ENCODE data around the gene SSTR5. TPM values are rescaled to one million over a fixed set of nuclear protein-coding genes. Genes with fewer than 3 reads are reported as not detected.
"Not testable (repeated sequence)": the region's sequence is repeated elsewhere in the genome, so short reads cannot be mapped to it uniquely, and the experiment has no call there.

Gene SSTR5
- total RNA-seq, 1 donor from 2014 or later = not detected

DNA sequence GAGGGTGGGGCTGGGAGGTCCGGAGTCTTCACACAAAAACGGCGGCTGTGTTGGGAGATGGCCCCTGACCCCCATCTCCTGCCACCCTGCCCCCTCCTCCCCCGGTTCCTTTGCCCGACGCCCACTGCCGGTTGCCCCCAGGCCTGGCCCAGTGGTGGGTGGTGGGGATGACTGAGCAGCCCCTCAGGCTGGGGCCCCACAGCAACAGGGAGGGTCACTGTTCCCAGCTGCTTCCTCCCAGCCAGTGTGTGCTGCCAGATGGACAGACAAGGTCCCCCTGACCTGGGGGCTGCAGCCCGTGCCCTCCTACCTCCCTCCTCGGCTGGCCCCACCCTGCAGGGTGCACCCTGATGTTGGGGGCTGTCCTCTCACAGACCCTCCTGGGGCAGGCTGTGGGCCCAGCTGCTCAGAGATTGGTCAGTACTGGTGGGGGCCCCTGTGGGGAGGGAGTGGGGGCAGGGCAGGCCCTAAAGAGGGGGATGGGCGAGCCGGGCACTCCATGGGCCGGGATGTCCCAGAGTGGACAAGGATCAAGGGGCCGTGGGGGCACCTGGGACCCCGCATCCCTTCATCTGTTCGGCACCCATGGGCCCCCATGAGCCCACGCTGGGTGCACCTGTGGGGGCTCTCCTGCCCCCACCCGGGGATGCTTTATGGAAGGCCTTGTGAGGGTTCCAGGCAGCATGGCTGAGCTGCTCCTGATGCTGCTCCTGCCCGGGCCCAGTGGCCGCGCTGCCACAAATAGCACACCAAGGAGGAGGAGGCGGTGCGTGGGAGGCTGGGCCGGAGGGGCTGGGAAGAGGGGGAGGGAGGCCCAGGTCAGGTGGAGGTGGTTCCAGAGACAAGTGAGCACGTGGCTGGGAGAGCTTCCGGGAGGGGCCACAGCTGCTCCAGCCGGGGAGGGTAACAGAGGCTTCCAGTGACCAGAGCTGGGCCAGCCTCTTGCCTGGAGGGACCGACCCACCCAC lies 18.4 kb downstream of the SSTR5 start:
- intact Hi-C loops (cut with micrococcal nuclease) = no loop called here
- Mint-ChIP-seq H3K4me1 (no peaks in the 10 kb centered on the region), H3K9me3 (no peaks in the 10 kb centered on the region), H3K4me3 (no peak overlapping the region), H3K27ac (no peak overlapping the region), H3K36me3 (ENCODE audit: low read depth) (no peaks in the 10 kb centered on the region), H3K27me3 (no peaks in the 10 kb centered on the region)
- DNase-seq = no peak

- no peaks in the 10 kb centered on the region for H3K4me1 Mint-ChIP-seq
- H3K9me3 Mint-ChIP-seq = no peaks in the 10 kb centered on the region
- no peaks in the 10 kb centered on the region for H3K36me3 Mint-ChIP-seq (ENCODE audit: low read depth)
- DNase-seq = no peak
- no peak overlapping the region for H3K4me3 Mint-ChIP-seq
- no peaks in the 10 kb centered on the region for H3K27me3 Mint-ChIP-seq
- no peak overlapping the region for H3K27ac Mint-ChIP-seq
- intact Hi-C loops (cut with micrococcal nuclease) = no loop called here
Observed at GRCh38 chr16:1091992-1092552, 19.5 kb downstream of the SSTR5 start.

GRCh38 chr16:1092685-1093283 lies 20.2 kb downstream of the SSTR5 start:
- intact Hi-C loops (cut with micrococcal nuclease); H3K4me1 Mint-ChIP-seq; H3K36me3 Mint-ChIP-seq (ENCODE audit: low read depth); H3K4me3 Mint-ChIP-seq; H3K9me3 Mint-ChIP-seq; DNase-seq; H3K27me3 Mint-ChIP-seq; H3K27ac Mint-ChIP-seq: not testable (repeated sequence)

DNA sequence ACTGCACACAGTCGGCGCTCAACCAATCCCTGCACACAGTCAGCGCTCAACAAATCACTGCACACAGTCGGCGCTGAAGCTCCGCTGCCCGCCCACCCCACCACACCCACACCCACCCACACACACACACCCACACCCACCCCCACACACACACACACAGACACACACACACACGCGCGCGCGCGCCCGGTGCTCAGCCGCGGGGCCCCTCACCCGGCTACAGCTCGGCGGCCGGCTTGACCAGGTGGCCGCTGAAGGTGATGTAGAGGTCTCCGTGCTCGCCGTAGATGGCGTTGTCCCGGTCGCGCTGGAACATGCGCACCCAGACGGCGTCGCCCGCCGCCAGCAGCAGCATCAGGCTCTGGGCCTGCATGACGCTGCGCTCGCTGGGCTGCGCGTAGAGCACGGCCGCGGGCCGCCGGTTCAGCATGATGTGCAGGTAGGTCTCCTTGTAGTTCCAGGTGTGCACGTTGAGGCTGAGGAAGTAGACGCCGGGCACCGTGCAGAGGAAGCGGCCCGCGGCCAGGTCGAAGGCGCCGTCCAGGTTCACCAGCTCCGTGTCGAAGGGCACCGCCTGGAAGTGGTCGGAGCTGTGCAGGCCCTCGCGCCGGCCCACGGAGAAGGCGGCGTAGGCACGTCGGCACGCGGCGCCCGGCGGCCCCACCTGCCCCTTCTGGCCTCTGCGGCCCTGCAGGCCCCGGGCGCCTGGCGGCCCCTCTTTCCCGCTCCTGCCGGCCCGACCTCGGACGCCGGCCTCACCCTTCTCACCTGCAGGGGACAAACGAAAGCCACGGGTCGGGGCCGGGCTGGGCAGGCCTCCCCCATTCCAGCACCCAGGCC lies 21.0 kb downstream of the SSTR5 start:
- no peaks in the 10 kb centered on the region for H3K4me1 Mint-ChIP-seq
- H3K36me3 Mint-ChIP-seq (ENCODE audit: low read depth) = no peaks in the 10 kb centered on the region
- H3K9me3 Mint-ChIP-seq = no peaks in the 10 kb centered on the region
- no peak overlapping the region for H3K4me3 Mint-ChIP-seq
- DNase-seq = no peak
- H3K27ac Mint-ChIP-seq = no peak overlapping the region
- intact Hi-C loops (cut with micrococcal nuclease) = no loop called here
- no peaks in the 10 kb centered on the region for H3K27me3 Mint-ChIP-seq

- Mint-ChIP-seq H3K27me3 (no peaks in the 10 kb centered on the region), H3K4me3 (no peak overlapping the region), H3K9me3 (no peaks in the 10 kb centered on the region), H3K36me3 (ENCODE audit: low read depth) (no peaks in the 10 kb centered on the region), H3K27ac (no peak overlapping the region), H3K4me1 (no peaks in the 10 kb centered on the region)
- DNase-seq = no peak
- intact Hi-C loops (cut with micrococcal nuclease) = no loop called here
Observed at GRCh38 chr16:1094124-1094479, 21.6 kb downstream of the SSTR5 start.

- H3K4me1 Mint-ChIP-seq = no peaks in the 10 kb centered on the region
- DNase-seq = no peak
- no peaks in the 10 kb centered on the region for H3K9me3 Mint-ChIP-seq
- H3K27me3 Mint-ChIP-seq = no peaks in the 10 kb centered on the region
- H3K36me3 Mint-ChIP-seq (ENCODE audit: low read depth) = no peaks in the 10 kb centered on the region
- no peak overlapping the region for H3K4me3 Mint-ChIP-seq
- intact Hi-C loops (cut with micrococcal nuclease) = no loop called here
- H3K27ac Mint-ChIP-seq = no peak overlapping the region
Observed at GRCh38 chr16:1094601-1095449, 22.3 kb downstream of the SSTR5 start.

DNA sequence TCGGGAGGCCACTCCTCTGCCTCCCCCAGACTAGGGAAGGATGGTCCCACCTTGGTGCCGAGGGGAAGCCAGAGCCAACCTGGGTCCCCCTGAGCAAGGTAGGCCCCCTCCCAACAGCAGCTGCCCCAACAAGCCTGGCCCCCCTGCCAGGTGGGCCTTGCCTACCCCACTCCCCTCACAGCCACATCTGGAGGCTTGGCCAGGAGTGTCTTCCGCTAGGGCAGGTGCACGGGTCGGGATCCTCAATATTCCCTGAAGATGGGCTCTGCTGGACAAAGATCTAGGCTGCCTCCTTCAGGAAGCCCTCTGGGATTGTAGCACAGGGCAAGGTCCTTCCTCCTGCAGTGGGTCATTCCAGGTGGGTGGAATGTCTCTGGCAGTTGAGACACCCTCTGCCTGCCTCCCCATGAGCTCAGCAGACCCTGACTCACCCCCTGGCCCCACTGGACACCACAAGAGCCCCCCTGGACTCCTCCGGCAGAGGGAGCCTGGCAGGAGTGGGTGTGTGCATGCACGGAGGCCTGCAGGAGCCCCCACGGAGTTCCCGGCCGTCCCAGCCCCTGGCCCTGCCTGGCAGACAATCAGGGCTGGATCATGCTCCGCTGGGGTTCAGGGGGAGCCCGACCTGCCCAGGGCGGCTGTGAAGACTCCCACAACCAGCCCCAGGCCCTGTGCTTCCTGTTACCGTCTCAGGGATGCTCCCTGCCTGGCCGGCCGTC lies 23.1 kb downstream of the SSTR5 start:
- intact Hi-C loops (cut with micrococcal nuclease) = no loop called here
- Mint-ChIP-seq H3K36me3 (ENCODE audit: low read depth) (no peaks in the 10 kb centered on the region), H3K27ac (no peak overlapping the region), H3K9me3 (no peaks in the 10 kb centered on the region), H3K4me3 (no peak overlapping the region), H3K27me3 (no peaks in the 10 kb centered on the region), H3K4me1 (no peaks in the 10 kb centered on the region)
- DNase-seq = no peak

DNA sequence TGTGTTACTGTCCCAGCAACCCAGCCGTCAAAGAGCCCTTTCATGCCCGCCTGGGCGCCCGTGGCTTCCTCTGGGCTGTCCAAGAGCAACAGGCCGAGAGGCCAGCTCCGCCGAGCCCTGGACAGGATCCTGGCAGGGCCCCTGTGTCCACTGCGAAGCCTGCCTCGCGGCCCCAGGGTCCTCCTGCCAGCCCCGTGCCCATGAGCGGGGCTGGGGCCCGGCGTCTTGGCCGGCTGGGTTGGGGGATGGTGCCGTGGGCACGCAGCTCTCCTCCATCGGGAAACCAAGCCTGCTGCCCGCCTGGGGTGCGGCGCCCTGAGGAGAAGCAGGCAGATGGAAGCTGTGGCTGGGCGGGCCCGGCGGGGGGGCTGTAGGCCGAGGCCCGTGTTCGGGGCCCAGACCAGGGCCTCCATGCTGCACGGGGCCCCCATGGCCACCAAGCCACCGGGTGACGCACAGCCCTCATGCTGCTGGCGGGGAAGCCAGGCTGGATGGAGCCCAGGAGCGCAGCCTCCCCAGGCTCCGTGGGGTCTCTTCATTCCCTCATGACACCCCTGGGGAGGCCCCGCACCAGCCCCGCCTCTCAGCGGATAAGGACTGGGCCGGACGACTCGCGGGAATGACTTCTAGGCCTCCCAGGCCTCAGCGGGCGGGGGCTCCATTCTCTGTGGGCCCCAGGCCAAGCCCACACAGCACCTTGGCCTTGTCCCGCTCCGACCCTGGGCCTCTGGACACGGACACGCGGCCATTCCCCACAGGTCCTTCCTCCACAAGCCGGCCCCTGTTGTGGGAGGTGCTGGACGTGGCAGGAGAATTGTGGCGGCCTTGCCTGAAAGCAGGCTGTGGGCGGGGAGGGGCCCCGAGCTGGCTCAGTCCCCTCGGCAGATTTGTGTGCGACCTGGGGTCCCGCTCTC lies 23.9 kb downstream of the SSTR5 start, which contains the start of gene C1QTNF8:
TSS of gene C1QTNF8 (minus strand) at position 76 of the 914 bp plus-strand sequence. CDS start 1,322 bp downstream, outside the sequence.
- no peaks in the 10 kb centered on the region for H3K4me1 Mint-ChIP-seq
- no peaks in the 10 kb centered on the region for H3K9me3 Mint-ChIP-seq
- intact Hi-C loops (cut with micrococcal nuclease) = no loop called here
- H3K27ac Mint-ChIP-seq = no peak within 1 kb of the TSS
- no peak for DNase-seq
- H3K27me3 Mint-ChIP-seq = no peaks in the 10 kb centered on the region
- H3K4me3 Mint-ChIP-seq = no peak within 1 kb of the TSS
- H3K36me3 Mint-ChIP-seq (ENCODE audit: low read depth) = no peaks in the 10 kb centered on the region

GRCh38 chr16:1097156-1097555 lies 24.6 kb downstream of the SSTR5 start:
- H3K4me3 Mint-ChIP-seq = no peak overlapping the region
- H3K9me3 Mint-ChIP-seq = no peaks in the 10 kb centered on the region
- H3K4me1 Mint-ChIP-seq = no peaks in the 10 kb centered on the region
- intact Hi-C loops (cut with micrococcal nuclease) = no loop called here
- H3K36me3 Mint-ChIP-seq (ENCODE audit: low read depth) = no peaks in the 10 kb centered on the region
- no peaks in the 10 kb centered on the region for H3K27me3 Mint-ChIP-seq
- no peak for DNase-seq
- H3K27ac Mint-ChIP-seq = no peak overlapping the region

DNA sequence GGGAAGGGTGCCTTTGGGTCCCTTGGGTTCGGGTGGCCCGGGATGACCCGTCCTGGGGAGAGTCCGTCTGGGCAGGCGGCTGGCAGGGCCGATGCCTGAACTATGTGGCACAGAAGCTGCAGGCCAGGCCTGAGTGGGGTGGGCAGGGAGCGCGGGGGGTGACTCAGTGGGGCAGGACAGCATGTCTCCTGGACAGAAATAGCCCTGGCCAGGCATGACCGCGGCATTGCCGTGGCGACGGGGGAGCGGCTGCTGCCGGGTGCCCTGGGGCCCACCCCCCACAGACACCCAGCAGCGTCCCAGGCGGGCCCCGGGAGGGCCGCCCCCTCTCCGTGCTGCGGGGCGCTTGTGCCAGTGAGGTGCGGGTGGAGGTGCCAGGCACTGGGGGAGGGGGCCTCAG lies 25.3 kb downstream of the SSTR5 start:
- DNase-seq = no peak
- H3K4me3 Mint-ChIP-seq = no peak overlapping the region
- no peaks in the 10 kb centered on the region for H3K4me1 Mint-ChIP-seq
- intact Hi-C loops (cut with micrococcal nuclease) = no loop called here
- no peaks in the 10 kb centered on the region for H3K27me3 Mint-ChIP-seq
- no peaks in the 10 kb centered on the region for H3K9me3 Mint-ChIP-seq
- no peak overlapping the region for H3K27ac Mint-ChIP-seq
- no peaks in the 10 kb centered on the region for H3K36me3 Mint-ChIP-seq (ENCODE audit: low read depth)

- Mint-ChIP-seq H3K36me3 (ENCODE audit: low read depth) (no peaks in the 10 kb centered on the region), H3K4me1 (no peaks in the 10 kb centered on the region), H3K9me3 (no peaks in the 10 kb centered on the region), H3K4me3 (no peak overlapping the region), H3K27ac (no peak overlapping the region), H3K27me3 (no peaks in the 10 kb centered on the region)
- no peak for DNase-seq
- intact Hi-C loops (cut with micrococcal nuclease) = no loop called here
Observed at GRCh38 chr16:1098266-1098991, 25.9 kb downstream of the SSTR5 start.

Measured in activated CD4-positive, alpha-beta T cell treated with anti-CD3 and anti-CD28 coated beads, Interleukin-2, amount 10 ng/mL, durations not matched to agents 24 days and 14 days (primary cell).